ENCODE measurements around the gene RAD51B. TPM values are rescaled to one million over a fixed set of nuclear protein-coding genes. Genes with fewer than 3 reads are reported as not detected.

RAD51B gene
- total and polyA plus RNA-seq, 8 donors, result 1.8 to 30.7 (median 15.3) TPM

GRCh38 chr14:67973436-67973835 lies 153.9 kb downstream of the RAD51B start:
- intact Hi-C loops (cut with DNase I; ENCODE audit: low total_unique reads), result no loop called here
- DNase-seq, result no peak
- no peaks in the 10 kb centered on the region for H3K27me3 ChIP-seq
- no peaks in the 10 kb centered on the region for H3K9me3 ChIP-seq
- H3K4me3 ChIP-seq, result no peak overlapping the region
- TF ChIP-seq CTCF (IDR thresholded peaks at IDR 0.05) (no peak), EP300 (IDR thresholded peaks at IDR 0.05) (no peak), POLR2A (IDR thresholded peaks at IDR 0.05) (no peak), POLR2AphosphoS5 (IDR thresholded peaks at IDR 0.05) (no peak)
- peaks cover 17 to 54% (median 36%) of the 10 kb centered on the region in 4 donors for H3K4me1 ChIP-seq
- H3K27ac ChIP-seq, result no peak overlapping the region
- H3K36me3 ChIP-seq, result no peaks in the 10 kb centered on the region

- WGBS, 5 donors, result 29 to 71% (median 60%) methylated on average over 6 of the region's 6 CpGs
Observed at GRCh38 chr14:67975470-67975869, 155.9 kb downstream of the RAD51B start.

GRCh38 chr14:67977434-67978034 lies 158.0 kb downstream of the RAD51B start:
- intact Hi-C loops (cut with DNase I; ENCODE audit: low total_unique reads), result no loop called here
- Histone ChIP-seq H3K36me3 (no peaks in the 10 kb centered on the region), H3K9me3 (no peaks in the 10 kb centered on the region), H3K27ac (peak overlapping the region in 3 of 5 donors; percentile 25 to 52 (median 41)), H3K27me3 (no peaks in the 10 kb centered on the region), H3K4me3 (no peak overlapping the region), H3K4me1 (peaks cover 5 to 47% (median 30%) of the 10 kb centered on the region in 4 donors)
- TF ChIP-seq POLR2AphosphoS5 (IDR thresholded peaks at IDR 0.05), result peak in 1 of 3 donors; percentile 23
- no peak for TF ChIP-seq CTCF (IDR thresholded peaks at IDR 0.05)
- TF ChIP-seq EP300 (IDR thresholded peaks at IDR 0.05), result no peak
- TF ChIP-seq POLR2A (IDR thresholded peaks at IDR 0.05), result no peak
- no peak for DNase-seq
- 31 to 44% (median 35%) methylated on average over 1 of the region's 1 CpG for WGBS, 5 donors

More at GRCh38 chr14:67975470-67975869, 155.9 kb downstream of the RAD51B start:
- Histone ChIP-seq H3K36me3 (no peaks in the 10 kb centered on the region), H3K4me3 (no peak overlapping the region), H3K27ac (peak overlapping the region in 2 of 5 donors; percentile 2 to 52), H3K27me3 (no peaks in the 10 kb centered on the region), H3K9me3 (no peaks in the 10 kb centered on the region), H3K4me1 (peaks cover 17 to 63% (median 42%) of the 10 kb centered on the region in 4 donors)
- intact Hi-C loops (cut with DNase I; ENCODE audit: low total_unique reads), result no loop called here
- no peak for TF ChIP-seq EP300 (IDR thresholded peaks at IDR 0.05)
- no peak for TF ChIP-seq POLR2AphosphoS5 (IDR thresholded peaks at IDR 0.05)
- no peak for TF ChIP-seq CTCF (IDR thresholded peaks at IDR 0.05)
- no peak for TF ChIP-seq POLR2A (IDR thresholded peaks at IDR 0.05)
- no peak for DNase-seq

- TF ChIP-seq EP300 (IDR thresholded peaks at IDR 0.05) (no peak), CTCF (IDR thresholded peaks at IDR 0.05) (no peak), POLR2AphosphoS5 (IDR thresholded peaks at IDR 0.05) (no peak)
- H3K4me3 ChIP-seq, result no peak overlapping the region
- no peak for DNase-seq
- no peaks in the 10 kb centered on the region for H3K27me3 ChIP-seq
- H3K36me3 ChIP-seq, result no peaks in the 10 kb centered on the region
- H3K27ac ChIP-seq, result peak overlapping the region in 1 of 5 donors; percentile 10
- intact Hi-C loops (cut with DNase I; ENCODE audit: low total_unique reads), result no loop called here
- peaks cover 5 to 51% (median 32%) of the 10 kb centered on the region in 4 donors for H3K4me1 ChIP-seq
- no peaks in the 10 kb centered on the region for H3K9me3 ChIP-seq
Observed at GRCh38 chr14:67978749-67979148, 159.2 kb downstream of the RAD51B start.
